GOT3 (cell line): ENCODE measurements around the gene FDCSP.
"Not testable (repeated sequence)": the region's sequence is repeated elsewhere in the genome, so short reads cannot be mapped to it uniquely, and the experiment has no call there.

Source experiments
- DNase-seq: peaks from one replicate; lab custom pipeline; 2025; ENCODE audit warnings: mixed read lengths; lab: John Stamatoyannopoulos, UW

FDCSP gene

DNA sequence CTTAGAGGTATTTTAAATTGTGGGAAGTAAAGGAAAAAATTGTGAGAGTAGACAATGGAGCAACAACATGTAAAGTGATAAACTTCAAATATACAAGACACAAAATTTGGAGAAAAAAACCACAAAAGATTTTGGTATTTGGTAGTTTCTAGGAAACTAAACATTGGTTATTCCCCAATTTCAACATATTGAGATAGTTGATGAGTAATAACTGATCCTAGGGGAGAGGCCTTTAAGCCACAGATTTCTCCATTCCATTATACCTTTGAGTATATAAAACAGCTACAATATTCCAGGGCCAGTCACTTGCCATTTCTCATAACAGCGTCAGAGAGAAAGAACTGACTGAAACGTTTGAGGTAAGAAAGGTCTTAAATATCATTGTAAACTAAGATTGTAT is at the start of gene FDCSP:
TSS of gene FDCSP (plus strand) at position 301 of the 400 bp plus-strand sequence. CDS start 5,071 bp downstream, outside the sequence.
- no peak for DNase-seq

- DNase-seq: no peak
Observed at GRCh38 chr4:70177090-70177489, 48.8 kb upstream of the FDCSP start.

- DNase-seq: no peak
Observed at GRCh38 chr4:70178075-70178660, 47.8 kb upstream of the FDCSP start.

GRCh38 chr4:70179811-70180210 is 46.1 kb upstream of the FDCSP start:
- DNase-seq: no peak

DNA sequence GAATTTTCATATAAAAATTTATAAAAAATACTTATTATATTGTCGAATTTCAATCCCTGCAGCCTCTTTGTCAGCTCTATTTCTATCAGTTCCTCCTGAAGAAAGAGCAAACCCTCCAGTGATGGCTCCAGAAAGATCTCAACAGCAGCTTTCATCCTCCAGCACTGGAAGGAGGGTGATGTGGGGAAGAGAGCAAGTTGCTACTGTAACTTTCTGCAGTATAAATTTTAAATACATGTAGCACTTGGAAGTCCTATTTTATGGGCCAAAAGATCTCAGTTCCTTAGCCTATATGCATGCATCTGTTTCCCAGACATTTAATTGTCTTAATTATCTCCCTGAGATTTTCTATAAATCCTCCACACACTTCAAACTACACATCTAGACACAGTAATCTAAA is 44.1 kb upstream of the FDCSP start:
- no peak for DNase-seq

GRCh38 chr4:70182517-70183167 is 43.3 kb upstream of the FDCSP start:
- no peak for DNase-seq

- DNase-seq: no peak
Observed at GRCh38 chr4:70183168-70183939, 42.6 kb upstream of the FDCSP start.

DNA sequence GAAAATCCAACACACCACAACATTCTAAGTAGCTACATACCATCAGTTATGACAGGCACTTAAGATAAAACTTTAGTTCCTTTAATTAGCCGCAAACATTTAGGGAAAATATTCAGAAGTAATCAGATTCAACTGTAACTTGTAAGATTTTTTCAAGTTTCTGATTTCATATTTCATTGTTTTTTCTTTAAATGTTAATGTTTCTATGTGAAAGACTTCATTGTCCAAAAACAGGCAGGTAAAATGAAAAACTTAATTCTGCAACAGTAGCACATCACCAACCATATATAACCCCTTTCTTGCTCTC is 42.0 kb upstream of the FDCSP start:
- DNase-seq: no peak

DNA sequence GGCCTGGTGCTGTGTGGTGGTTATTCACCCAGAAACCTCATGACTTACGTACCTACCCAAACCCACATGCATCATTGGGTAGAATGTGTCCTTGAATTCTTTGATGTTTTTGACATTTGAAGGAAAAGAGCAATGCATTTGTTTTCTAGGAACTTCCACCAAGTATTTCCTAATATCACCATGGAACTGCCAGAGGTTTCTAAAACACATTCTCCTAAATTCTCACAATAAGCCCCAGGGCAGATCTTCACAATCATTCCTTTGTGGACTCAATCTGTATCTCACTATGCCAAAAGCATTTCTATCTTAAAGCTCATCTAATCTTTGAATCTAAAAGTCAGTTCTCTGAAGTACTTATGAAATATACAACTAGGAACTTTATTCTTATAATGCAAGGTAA is 38.7 kb upstream of the FDCSP start:
- no peak for DNase-seq

- no peak for DNase-seq
Observed at GRCh38 chr4:70190579-70190978, 35.3 kb upstream of the FDCSP start.

DNA sequence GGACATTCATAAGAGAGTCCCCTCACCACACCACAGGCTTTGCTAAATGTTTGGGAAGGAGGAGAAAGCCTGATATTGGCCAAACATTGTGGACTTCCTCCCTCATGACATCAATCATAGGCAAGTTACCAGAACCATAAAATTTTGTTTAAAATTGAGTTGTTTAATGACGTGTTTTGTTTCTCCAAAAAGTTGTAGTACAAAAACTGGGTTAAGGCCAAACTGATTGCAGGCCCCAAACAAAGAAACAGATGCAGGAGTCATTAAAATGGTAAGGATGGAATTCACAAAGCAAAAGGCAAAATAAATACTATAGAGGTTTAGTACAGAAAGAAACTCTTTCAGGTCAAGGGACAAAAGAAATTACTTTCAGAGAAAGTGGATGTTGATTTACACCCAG is 34.3 kb upstream of the FDCSP start:
- DNase-seq: no peak

- DNase-seq: no peak
Observed at GRCh38 chr4:70192895-70193294, 33.0 kb upstream of the FDCSP start.

GRCh38 chr4:70195425-70195824 is 30.5 kb upstream of the FDCSP start, which contains the start of gene ODAM:
ODAM (plus strand) TSS chr4:70195725; CDS start chr4:70196544, 819 bp downstream.
- DNase-seq: no peak

DNA sequence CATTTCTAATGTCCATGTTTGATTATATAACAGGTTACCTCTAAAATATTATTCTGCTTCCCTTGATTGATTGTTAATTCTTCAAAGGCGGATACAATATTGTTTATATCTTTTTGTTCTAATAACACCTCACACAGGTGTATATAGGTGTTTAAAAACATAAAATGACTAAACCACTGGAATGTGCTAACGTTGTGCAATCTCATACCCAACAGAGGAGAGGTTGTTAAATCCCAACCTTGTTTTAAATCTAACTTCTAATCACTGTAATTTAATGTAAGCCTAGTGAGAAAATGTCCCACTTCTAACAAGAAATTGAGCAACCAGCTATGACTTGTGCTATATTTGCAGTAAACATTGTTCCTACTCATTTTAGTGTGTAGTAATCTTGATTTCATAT is 29.1 kb upstream of the FDCSP start:
- no peak for DNase-seq

DNA sequence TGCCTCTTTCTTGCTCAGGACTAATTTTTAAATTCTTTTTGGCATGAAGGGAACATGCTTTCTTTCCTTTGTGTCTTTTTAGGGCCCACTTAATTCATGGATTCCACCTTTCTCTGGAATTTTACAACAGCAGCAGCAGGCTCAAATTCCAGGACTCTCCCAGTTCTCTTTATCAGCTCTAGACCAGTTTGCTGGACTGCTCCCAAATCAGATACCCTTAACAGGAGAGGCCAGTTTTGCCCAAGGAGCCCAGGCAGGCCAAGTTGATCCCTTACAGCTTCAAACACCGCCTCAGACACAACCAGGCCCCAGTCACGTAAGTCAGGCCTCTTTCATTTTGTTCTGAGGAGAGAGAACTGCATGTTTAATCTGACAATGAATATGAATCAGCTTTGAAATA is 28.1 kb upstream of the FDCSP start:
- DNase-seq: no peak

- no peak for DNase-seq
Observed at GRCh38 chr4:70203601-70204000, 22.3 kb upstream of the FDCSP start.

- not testable (repeated sequence) for DNase-seq
Observed at GRCh38 chr4:70212752-70213151, 13.2 kb upstream of the FDCSP start.

DNA sequence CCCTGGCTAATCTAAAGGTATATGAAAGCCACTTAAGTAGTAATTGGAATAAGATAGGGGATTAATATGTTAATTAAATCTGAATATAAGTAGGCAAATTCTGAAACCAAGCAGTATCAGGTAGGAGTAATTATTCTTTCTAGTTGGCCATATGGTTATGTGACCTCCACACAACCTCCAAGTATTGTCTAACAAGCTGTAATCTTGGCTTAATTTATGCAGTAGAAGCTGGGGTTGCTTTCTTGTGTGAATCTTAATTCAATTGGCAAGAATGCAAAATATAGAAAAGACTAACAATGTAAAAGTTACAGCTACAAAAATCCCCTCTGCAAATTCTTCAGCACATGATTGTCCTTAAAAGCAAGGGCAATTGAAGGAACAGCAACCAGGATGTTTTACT is 9.8 kb upstream of the FDCSP start:
- DNase-seq: not testable (repeated sequence)

GRCh38 chr4:70216550-70216949 is 9.4 kb upstream of the FDCSP start:
- DNase-seq: not testable (repeated sequence)

- not testable (repeated sequence) for DNase-seq
Observed at GRCh38 chr4:70221389-70221788, 4.5 kb upstream of the FDCSP start.

- not testable (repeated sequence) for DNase-seq
Observed at GRCh38 chr4:70221818-70222217, 4.1 kb upstream of the FDCSP start.

- DNase-seq: no peak
Observed at GRCh38 chr4:70236125-70236524, 10.2 kb downstream of the FDCSP start.
